GM18909 (cell line): ENCODE measurements around the gene C1QTNF8.
"Not testable (repeated sequence)": the region's sequence is repeated elsewhere in the genome, so short reads cannot be mapped to it uniquely, and the experiment has no call there.

Experiments
- ATAC-seq: cut with Tn5 transposase; IDR thresholded peaks from one replicate; pipeline ENCODE4 v1.9.1; 2021; ENCODE audit warnings: mild to moderate bottlenecking; ENCODE audit not compliant: unreplicated experiment, poor library complexity

C1QTNF8 gene

GRCh38 chr16:1095450-1096168 is 435 bp downstream of the C1QTNF8 start:
- ATAC-seq: no peak

- ATAC-seq: no peak
Measured at GRCh38 chr16:1094601-1095449, 1.2 kb downstream of the C1QTNF8 start.

GRCh38 chr16:1094124-1094479 is 1.9 kb downstream of the C1QTNF8 start:
- ATAC-seq: no peak

- ATAC-seq: no peak
Measured at GRCh38 chr16:1093284-1094123, 2.5 kb downstream of the C1QTNF8 start.

GRCh38 chr16:1092685-1093283 is 3.3 kb downstream of the C1QTNF8 start:
- ATAC-seq: not testable (repeated sequence)

GRCh38 chr16:1091992-1092552 is 4.0 kb downstream of the C1QTNF8 start:
- no peak for ATAC-seq

GRCh38 chr16:1090620-1091587 is 5.1 kb downstream of the C1QTNF8 start:
- ATAC-seq: no peak

- ATAC-seq: no peak
Measured at GRCh38 chr16:1089822-1090619, 6.0 kb downstream of the C1QTNF8 start.

- no peak for ATAC-seq
Measured at GRCh38 chr16:1089439-1089821, 6.6 kb downstream of the C1QTNF8 start.

- ATAC-seq: no peak
Measured at GRCh38 chr16:1088295-1089170, 7.5 kb downstream of the C1QTNF8 start.

- ATAC-seq: not testable (repeated sequence)
Measured at GRCh38 chr16:1086443-1086842, 9.6 kb downstream of the C1QTNF8 start.

- ATAC-seq: no peak
Measured at GRCh38 chr16:1084971-1085370, 11.1 kb downstream of the C1QTNF8 start.

GRCh38 chr16:1082952-1083675 is 12.9 kb downstream of the C1QTNF8 start:
- ATAC-seq: no peak

GRCh38 chr16:1082266-1082951 is 13.6 kb downstream of the C1QTNF8 start:
- no peak for ATAC-seq

- no peak for ATAC-seq
Measured at GRCh38 chr16:1081734-1082265, 14.2 kb downstream of the C1QTNF8 start.
